Skeletal muscle tissue (tissue), 4 donors: Measurements from ENCODE around the gene SLC14A1. TPM values are rescaled to one million over a fixed set of nuclear protein-coding genes. Genes with fewer than 3 reads are reported as not detected.

ENCODE experiments used
- H3K27ac ChIP-seq: one replicate; pipeline ENCODE4 v1.7.0; 2013; ENCODE audit warnings: mild to moderate bottlenecking, low read depth, low read length, inconsistent platforms
- H3K27me3 ChIP-seq, 3 donors: one replicate each; pipeline ENCODE4 v1.7.0; 2013; ENCODE audit warnings: low read length in 3 of 3; ENCODE audit not compliant: control insufficient read depth in 3 of 3, insufficient read depth in 3 of 3
- H3K36me3 ChIP-seq, 3 donors: one replicate each; pipeline ENCODE4 v1.7.0; 2013; ENCODE audit warnings: low read length in 3 of 3; ENCODE audit not compliant: control insufficient read depth in 3 of 3, insufficient read depth in 3 of 3
- H3K4me1 ChIP-seq, 3 donors: one replicate each; pipeline ENCODE4 v1.7.0; 2013; ENCODE audit warnings: low read length in 3 of 3, mild to moderate bottlenecking in 3 of 3; ENCODE audit not compliant: control insufficient read depth in 3 of 3, insufficient read depth in 3 of 3
- H3K4me3 ChIP-seq, 3 donors: one replicate each; pipeline ENCODE4 v1.7.0; 2013; ENCODE audit warnings: low read length in 3 of 3
- H3K9ac ChIP-seq, 3 donors: one replicate each; pipeline ENCODE4 v1.7.0; 2013; ENCODE audit warnings: low read length in 3 of 3, mild to moderate bottlenecking in 3 of 3, moderate library complexity in 2 of 3, low read depth in 1 of 3
- H3K9me3 ChIP-seq, 3 donors: one replicate each; pipeline ENCODE4 v1.7.0; 2013; ENCODE audit warnings: low read length in 3 of 3; ENCODE audit not compliant: control insufficient read depth in 3 of 3
- total RNA-seq: library from RNA; depleted of rRNA; stranded (reverse); fragments of >200 nt; gene quantifications from one replicate; pipeline ENCODE4 v1.2.3, GENCODE V29; 2014
- donor health status: Osteomylitis.

SLC14A1 gene
- total RNA-seq, 1 donor from 2014 or later = 14.6 TPM

DNA sequence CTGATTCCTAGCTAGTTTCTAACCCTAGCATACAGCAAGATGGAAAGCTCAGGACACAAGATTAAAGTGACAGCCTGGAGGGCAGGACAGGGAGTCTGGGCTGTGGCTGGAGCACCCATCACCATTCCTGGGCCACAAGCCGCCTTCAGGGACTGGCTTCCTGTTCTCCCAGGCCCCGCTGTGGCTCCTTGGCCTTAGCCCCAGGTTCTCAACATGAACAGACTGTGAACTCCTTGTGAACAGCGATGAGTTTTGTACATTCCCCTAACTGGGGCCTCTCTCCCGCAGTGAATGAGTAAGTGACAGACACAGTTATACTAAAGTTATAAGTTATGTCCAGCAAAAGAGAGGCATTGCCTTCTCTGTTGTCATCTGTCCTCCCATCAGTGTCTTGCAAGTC is 35.9 kb upstream of the SLC14A1 start:
- Histone ChIP-seq H3K4me1 (peaks cover 0 to 7% (median 4%) of the 10 kb centered on the region in 3 donors), H3K4me3 (no peak overlapping the region), H3K9ac (no peak overlapping the region), H3K9me3 (no peaks in the 10 kb centered on the region), H3K27me3 (peaks cover 0 to 8% (median 0%) of the 10 kb centered on the region in 3 donors), H3K27ac (no peak overlapping the region), H3K36me3 (no peaks in the 10 kb centered on the region)

DNA sequence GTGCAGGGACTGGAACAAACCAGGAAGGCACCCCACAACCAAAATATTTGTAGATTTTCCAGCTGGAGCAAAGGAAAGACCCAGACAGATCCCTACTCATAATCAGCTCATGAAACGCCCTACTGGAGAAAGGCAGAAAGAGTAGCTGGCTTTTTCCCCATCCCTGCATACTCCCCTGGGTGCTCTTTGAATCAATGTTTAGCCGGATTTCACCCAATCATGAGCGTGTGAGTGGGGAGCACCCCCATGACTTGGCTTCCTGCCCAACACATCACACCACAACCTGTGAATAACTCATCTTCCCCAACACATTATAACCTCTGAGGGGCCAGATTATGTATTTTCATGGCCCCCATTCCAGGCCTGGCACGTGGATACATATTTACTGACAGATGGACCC is 35.1 kb upstream of the SLC14A1 start:
- Histone ChIP-seq H3K9ac (no peak overlapping the region), H3K4me1 (peaks cover 0 to 7% (median 4%) of the 10 kb centered on the region in 3 donors), H3K4me3 (no peak overlapping the region), H3K27me3 (peaks cover 0 to 8% (median 0%) of the 10 kb centered on the region in 3 donors), H3K36me3 (no peaks in the 10 kb centered on the region), H3K27ac (no peak overlapping the region), H3K9me3 (no peaks in the 10 kb centered on the region)

DNA sequence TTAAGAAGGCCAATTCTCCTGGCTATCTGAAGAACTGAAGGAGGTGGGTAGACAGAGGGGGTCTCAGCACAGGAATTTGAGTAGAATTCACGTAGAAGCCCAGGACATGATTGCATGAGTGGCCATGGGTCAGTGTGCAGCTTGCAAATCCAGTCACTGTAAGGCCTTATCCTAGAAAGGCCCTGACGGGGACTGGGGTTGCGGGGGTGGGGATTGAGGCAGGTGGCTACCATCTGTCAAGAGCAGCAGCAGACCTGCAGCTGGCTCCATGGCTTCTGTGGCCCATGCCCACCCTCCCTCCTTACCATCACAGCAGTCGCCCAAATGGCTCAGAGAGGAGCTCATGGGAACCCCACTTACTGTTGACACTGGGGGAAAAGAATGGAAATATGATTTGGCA is 34.6 kb upstream of the SLC14A1 start:
- Histone ChIP-seq H3K9ac (no peak overlapping the region), H3K9me3 (no peaks in the 10 kb centered on the region), H3K4me1 (peaks cover 0 to 7% (median 4%) of the 10 kb centered on the region in 3 donors), H3K36me3 (no peaks in the 10 kb centered on the region), H3K4me3 (no peak overlapping the region), H3K27me3 (peaks cover 0 to 8% (median 0%) of the 10 kb centered on the region in 3 donors), H3K27ac (no peak overlapping the region)

DNA sequence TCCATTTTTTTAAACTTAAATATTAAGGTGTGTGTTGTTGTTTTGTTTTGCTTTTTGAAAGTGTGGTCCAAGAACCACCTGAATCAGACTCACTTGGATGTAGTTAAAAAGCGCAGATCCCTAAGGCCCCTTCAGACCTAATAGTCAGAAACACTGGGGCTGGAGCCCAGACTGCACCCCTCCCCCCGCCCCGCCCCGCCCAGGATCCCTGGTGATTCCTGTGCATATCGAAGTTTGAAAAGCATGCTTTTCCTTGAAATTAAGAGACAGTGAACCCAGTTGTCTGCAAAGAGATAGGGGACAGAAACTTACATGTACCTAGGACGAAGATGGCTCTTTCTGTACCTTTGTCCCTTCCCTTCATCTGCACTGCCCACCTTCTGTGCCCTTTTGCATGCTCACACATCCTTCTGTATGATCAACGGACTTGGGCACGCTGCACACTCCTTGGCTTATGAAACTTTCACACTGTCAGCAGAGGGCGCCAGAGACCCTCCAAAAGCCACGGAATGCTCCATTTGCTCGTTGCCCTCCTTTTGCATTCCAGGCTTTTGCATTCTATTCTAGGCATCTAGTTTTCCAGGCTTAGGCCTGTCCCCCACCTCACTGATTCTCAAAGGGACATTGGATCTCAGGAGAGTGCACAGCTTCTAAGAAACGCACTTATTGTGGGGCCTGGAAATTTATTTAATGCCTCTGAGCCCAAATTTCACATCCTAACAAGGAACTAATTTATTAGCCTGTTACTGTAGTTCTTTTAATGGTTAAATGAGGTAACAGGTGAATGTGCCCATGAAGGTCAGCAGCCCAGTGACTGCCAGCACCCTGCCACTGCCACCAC is 32.8 kb upstream of the SLC14A1 start:
- Histone ChIP-seq H3K4me3 (no peak overlapping the region), H3K27ac (no peak overlapping the region), H3K27me3 (peaks cover 0 to 8% (median 0%) of the 10 kb centered on the region in 3 donors), H3K9ac (no peak overlapping the region), H3K9me3 (no peaks in the 10 kb centered on the region), H3K36me3 (no peaks in the 10 kb centered on the region), H3K4me1 (peaks cover 0 to 7% (median 4%) of the 10 kb centered on the region in 3 donors)

DNA sequence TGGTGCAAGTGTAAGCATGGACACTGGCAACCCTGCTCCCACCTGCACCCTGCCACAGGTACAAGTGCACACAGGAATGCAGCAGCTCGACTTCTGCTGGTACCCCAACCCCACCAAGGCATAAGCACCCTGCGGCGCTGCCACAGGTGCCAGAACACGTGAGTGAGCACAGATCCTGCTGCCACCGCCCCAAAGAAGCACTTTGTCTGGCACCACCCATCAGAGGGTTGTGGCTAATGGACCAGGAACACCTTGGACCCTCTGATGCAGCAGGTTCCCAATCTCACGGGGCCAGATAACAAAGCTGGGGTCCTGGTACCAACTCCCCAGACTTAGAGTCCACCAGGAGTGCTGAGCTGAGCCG is 32.2 kb upstream of the SLC14A1 start:
- H3K36me3 ChIP-seq = no peaks in the 10 kb centered on the region

DNA sequence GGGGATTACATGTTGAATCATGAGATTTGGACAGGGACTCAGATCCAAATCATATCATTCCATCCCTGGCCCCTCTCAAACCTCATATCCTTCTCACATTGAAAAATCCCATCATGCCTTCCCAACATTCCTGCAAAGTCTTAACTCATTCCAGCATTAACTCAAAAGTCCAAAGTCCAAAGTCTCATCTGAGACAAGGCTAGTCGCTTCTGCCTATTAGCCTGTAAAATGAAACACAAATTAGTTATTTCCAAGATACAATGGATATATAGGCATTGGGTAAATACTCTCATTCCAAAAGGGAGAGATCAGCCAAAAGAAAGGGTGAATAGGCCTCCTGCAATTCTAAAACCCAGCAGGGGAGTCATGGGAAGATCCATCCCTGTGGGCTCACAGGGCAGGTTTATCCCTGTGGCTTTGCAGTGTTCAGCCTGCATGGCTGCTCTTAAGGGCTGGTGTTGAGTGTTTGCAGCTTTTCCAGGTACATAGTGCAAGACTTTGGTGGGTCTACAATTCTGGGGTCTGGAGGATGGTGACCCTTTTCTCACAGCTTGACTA is 21.2 kb upstream of the SLC14A1 start:
- Histone ChIP-seq H3K27ac (no peak overlapping the region), H3K9ac (no peak overlapping the region), H3K27me3 (no peaks in the 10 kb centered on the region), H3K4me3 (no peak overlapping the region), H3K4me1 (no peaks in the 10 kb centered on the region), H3K36me3 (no peaks in the 10 kb centered on the region), H3K9me3 (peaks cover 0 to 2% (median 0%) of the 10 kb centered on the region in 3 donors)

More for the DNA sequence above, 32.2 kb upstream of the SLC14A1 start:
- H3K27ac ChIP-seq = no peak overlapping the region
- peaks cover 0 to 7% (median 4%) of the 10 kb centered on the region in 3 donors for H3K4me1 ChIP-seq
- no peak overlapping the region for H3K9ac ChIP-seq
- H3K9me3 ChIP-seq = no peaks in the 10 kb centered on the region
- no peak overlapping the region for H3K4me3 ChIP-seq
- H3K27me3 ChIP-seq = peaks cover 0 to 8% (median 0%) of the 10 kb centered on the region in 3 donors

DNA sequence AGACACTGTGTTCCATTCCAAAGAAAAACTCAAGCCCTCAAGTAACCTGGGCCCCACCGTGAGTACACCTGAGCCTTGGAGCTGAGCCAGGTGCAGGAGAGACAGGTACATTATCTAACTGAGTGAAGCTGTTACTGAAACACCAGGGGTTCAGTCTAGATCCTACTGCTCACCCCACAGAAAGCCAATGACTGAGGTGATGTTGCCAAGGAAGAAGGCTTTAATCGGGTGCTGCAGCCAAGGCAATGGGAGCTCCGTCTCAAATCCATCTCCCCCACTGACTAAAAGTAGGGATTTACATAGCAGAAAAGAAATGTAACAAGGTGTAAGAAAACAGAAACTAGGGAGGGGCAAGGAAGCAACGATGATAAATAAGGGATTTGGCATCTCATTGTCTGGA is 15.2 kb upstream of the SLC14A1 start:
- Histone ChIP-seq H3K9ac (no peak overlapping the region), H3K36me3 (no peaks in the 10 kb centered on the region), H3K4me1 (no peaks in the 10 kb centered on the region), H3K4me3 (no peak overlapping the region), H3K27me3 (no peaks in the 10 kb centered on the region), H3K27ac (no peak overlapping the region), H3K9me3 (no peaks in the 10 kb centered on the region)

DNA sequence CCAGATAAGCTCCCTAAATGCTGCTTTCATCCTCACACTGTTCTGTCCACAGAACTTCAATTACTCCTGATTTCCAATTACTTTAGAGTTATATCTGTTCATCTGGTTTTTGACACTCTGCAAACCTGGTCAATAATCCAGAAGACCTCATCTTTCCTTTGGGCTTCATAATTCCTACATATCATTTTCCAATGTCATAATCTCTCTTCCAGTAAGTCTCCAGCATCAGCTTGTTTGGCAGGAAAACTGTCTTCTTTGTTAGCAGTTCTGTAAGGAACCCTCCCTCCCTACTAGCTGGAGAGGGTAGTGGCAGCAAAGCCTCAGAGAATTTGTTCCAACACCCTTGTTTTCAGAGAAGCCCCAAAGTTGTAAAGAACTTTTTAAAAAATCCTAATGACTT is 11.9 kb upstream of the SLC14A1 start:
- peaks cover 0 to 3% (median 0%) of the 10 kb centered on the region in 3 donors for H3K27me3 ChIP-seq
- no peak overlapping the region for H3K4me3 ChIP-seq
- H3K9ac ChIP-seq = no peak overlapping the region
- H3K36me3 ChIP-seq = no peaks in the 10 kb centered on the region
- no peaks in the 10 kb centered on the region for H3K9me3 ChIP-seq
- no peaks in the 10 kb centered on the region for H3K4me1 ChIP-seq
- no peak overlapping the region for H3K27ac ChIP-seq

DNA sequence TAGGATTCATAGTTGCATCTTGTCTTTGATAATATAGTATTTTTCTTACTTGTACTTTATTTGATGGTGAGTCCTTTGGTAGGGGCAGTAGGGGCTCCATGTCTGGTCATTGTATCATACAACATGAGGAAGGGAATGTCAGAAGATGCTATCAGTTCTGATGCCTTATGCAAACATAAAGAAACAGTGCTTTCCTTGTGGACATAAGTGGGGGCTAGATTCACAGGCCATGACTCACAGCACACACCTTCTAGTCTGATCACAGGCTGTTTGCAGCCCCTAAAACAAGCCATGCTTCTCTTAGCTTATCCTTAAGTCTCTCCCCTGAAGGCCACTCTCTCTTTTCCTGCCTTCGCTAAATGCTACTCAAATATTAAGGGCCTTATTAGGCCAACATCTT is 10.7 kb upstream of the SLC14A1 start:
- H3K4me3 ChIP-seq = no peak overlapping the region
- H3K27me3 ChIP-seq = peaks cover 0 to 3% (median 0%) of the 10 kb centered on the region in 3 donors
- H3K9me3 ChIP-seq = no peaks in the 10 kb centered on the region
- H3K36me3 ChIP-seq = no peaks in the 10 kb centered on the region
- H3K27ac ChIP-seq = no peak overlapping the region
- H3K9ac ChIP-seq = no peak overlapping the region
- no peaks in the 10 kb centered on the region for H3K4me1 ChIP-seq

DNA sequence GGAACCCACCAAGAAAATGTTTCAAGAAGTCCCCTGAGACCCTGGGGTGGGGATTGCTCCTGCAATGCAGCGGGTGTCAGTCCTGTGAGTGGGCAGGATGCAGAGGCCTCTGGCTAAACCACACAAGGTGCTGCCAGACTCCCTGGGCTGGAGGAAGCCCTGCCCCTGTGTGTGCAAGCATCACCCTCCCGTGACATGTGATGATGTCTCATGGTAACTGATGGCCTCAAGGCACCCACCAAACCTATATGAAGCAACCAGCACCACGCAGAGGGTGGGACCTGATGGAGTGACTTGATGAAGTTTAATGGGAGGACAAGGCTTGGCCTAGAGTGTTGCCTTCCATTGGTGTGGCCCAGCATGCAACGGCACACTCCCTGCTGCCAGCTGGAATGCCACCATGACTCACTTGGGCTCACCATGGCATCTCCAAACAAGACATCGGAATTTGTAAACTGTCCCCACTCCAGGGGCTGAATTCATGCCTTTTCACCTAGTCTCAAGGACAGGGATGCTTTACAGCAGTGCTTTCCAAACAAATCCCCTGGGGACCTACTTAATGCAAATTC is 8.7 kb upstream of the SLC14A1 start:
- no peaks in the 10 kb centered on the region for H3K36me3 ChIP-seq
- H3K27ac ChIP-seq = no peak overlapping the region
- H3K9me3 ChIP-seq = no peaks in the 10 kb centered on the region
- no peaks in the 10 kb centered on the region for H3K4me1 ChIP-seq
- no peak overlapping the region for H3K9ac ChIP-seq
- H3K4me3 ChIP-seq = no peak overlapping the region
- H3K27me3 ChIP-seq = peaks cover 0 to 7% (median 0%) of the 10 kb centered on the region in 3 donors
